A673 (cell line): ENCODE results near the gene FAXC. TPM values are rescaled to one million over a fixed set of nuclear protein-coding genes. Genes with fewer than 3 reads are reported as not detected.

ENCODE experiments used
- Bru-seq: library from RNA; stranded (reverse); fragments of 400-500 nt; gene quantifications from one replicate; lab custom pipeline; 2021; lab: Mats Ljungman, UMichigan
- BruChase-seq, 2 experiments: library from RNA; stranded (reverse); fragments of 400-500 nt; gene quantifications; one replicate each; lab custom pipeline; 2021; lab: Mats Ljungman, UMichigan
- BruUV-seq: library from RNA; stranded (reverse); fragments of 400-500 nt; replicated peaks from 2 replicates; lab custom pipeline; 2021; lab: Mats Ljungman, UMichigan
- CTCF ChIA-PET: fragments of 300-600 bp; sonication (Branson Sonifier 250); formaldehyde crosslinking; loops from one replicate; lab custom pipeline; 2022; ENCODE audit warnings: antibody characterized with exemption; lab: Charles Lee
- POLR2A ChIA-PET: fragments of 300-600 bp; sonication (Branson Sonifier 250); formaldehyde crosslinking; loops from one replicate; lab custom pipeline; 2022; ENCODE audit warnings: antibody characterized with exemption; ENCODE audit not compliant: low non-redundant PET; lab: Charles Lee
- DNase-seq: peaks from one replicate; pipeline ENCODE4 v3.0.0-alpha.2; 2015; ENCODE audit warnings: low spot score
- H3K27ac ChIP-seq: fragments of 200-600 bp; sonication (generic); 2 replicates; pipeline ENCODE4 v1.5.1; 2016; ENCODE audit warnings: mixed run types, low read depth, mild to moderate bottlenecking, mixed read lengths, antibody characterized with exemption, low read length; ENCODE audit not compliant: poor library complexity, severe bottlenecking
- H3K27me3 ChIP-seq: fragments of 200-600 bp; sonication (generic); replicated peaks from 2 replicates; pipeline ENCODE4 v1.6.1; 2017; ENCODE audit warnings: mixed run types, low read depth, mild to moderate bottlenecking, mixed read lengths, antibody characterized with exemption, low read length; ENCODE audit not compliant: insufficient read depth, poor library complexity
- H3K36me3 ChIP-seq: fragments of 200-600 bp; sonication (generic); 2 replicates; pipeline ENCODE4 v1.6.1; 2016; ENCODE audit warnings: mixed run types, mild to moderate bottlenecking, mixed read lengths, antibody characterized with exemption, low read length; ENCODE audit not compliant: insufficient read depth, poor library complexity, severe bottlenecking
- H3K4me1 ChIP-seq: fragments of 200-600 bp; sonication (generic); 2 replicates; pipeline ENCODE4 v1.6.1; 2017; ENCODE audit warnings: mixed run types, mild to moderate bottlenecking, mixed read lengths, antibody characterized with exemption, low read length; ENCODE audit not compliant: insufficient read depth, poor library complexity, severe bottlenecking
- H3K4me3 ChIP-seq: fragments of 200-600 bp; sonication (generic); 2 replicates; pipeline ENCODE4 v1.5.1; 2016; ENCODE audit warnings: low read depth, mixed run types, mild to moderate bottlenecking, mixed read lengths, low read length; ENCODE audit not compliant: poor library complexity, severe bottlenecking
- H3K9me3 ChIP-seq: fragments of 200-600 bp; sonication (generic); 2 replicates; pipeline ENCODE4 v1.6.1; 2016; ENCODE audit warnings: mixed run types, low read depth, mild to moderate bottlenecking, mixed read lengths, antibody characterized with exemption, low read length; ENCODE audit not compliant: poor library complexity, severe bottlenecking
- CTCF ChIP-seq: fragments of 300-800, 200-600 bp; sonication (generic); conservative IDR thresholded peaks from 2 replicates; pipeline ENCODE4 v1.5.1; 2017; ENCODE audit warnings: low read depth, mild to moderate bottlenecking, antibody characterized with exemption, low read length, moderate library complexity, mixed read lengths
- EZH2 ChIP-seq: fragments of 200-600 bp; sonication (generic); IDR thresholded peaks from 2 replicates; pipeline ENCODE4 v1.6.1; 2017; ENCODE audit warnings: borderline replicate concordance, low read depth, mild to moderate bottlenecking, mixed read lengths, antibody characterized with exemption, low read length; ENCODE audit not compliant: poor library complexity, severe bottlenecking
- intact Hi-C: fragments of 100-400 bp; cut with micrococcal nuclease; formaldehyde crosslinking; loops from one replicate; pipeline ENCODE4 v1.10.0; 2022; ENCODE audit not compliant: unreplicated experiment
- long read RNA-seq: library from polyadenylated mRNA; stranded (forward); transcript quantifications from one replicate; pipeline ENCODE4 v2.0.0, GENCODE V29; 2022
- total RNA-seq: library from RNA; stranded (reverse); gene quantifications from 2 replicates; pipeline ENCODE4 v1.2.3, GENCODE V29; 2021

The FAXC gene
- total RNA-seq (6.2 and 7.8 TPM in 2 replicates), Bru-seq, nascent RNA (percentile 60 among the genes with signal in this experiment), BruChase-seq, experiment 1, labeled RNA remaining after a 2-hour chase (percentile 54 among the genes with signal in this experiment), BruChase-seq, experiment 2, labeled RNA remaining after a 6-hour chase (percentile 51 among the genes with signal in this experiment)
- long read RNA-seq, full-length matches to known transcripts, result 5 of 11 reads
- long read RNA-seq, partial matches to known transcripts, result 0 of 11 reads
- long read RNA-seq, other reads (novel, unspliced or antisense), result 6 of 11 reads

GRCh38 chr6:99349171-99350141, at the start of gene FAXC:
FAXC (minus strand) TSS chr6:99349674; CDS start chr6:99349372, 302 bp downstream.
- peak; percentile 37 for DNase-seq

GRCh38 chr6:99397287-99397686, 47.8 kb upstream of the FAXC start:
- no peak for DNase-seq
- Histone ChIP-seq H3K9me3 (no peaks in the 10 kb centered on the region), H3K4me3 (no peak overlapping the region), H3K4me1 (peaks cover 3% of the 10 kb centered on the region), H3K27ac (no peak overlapping the region), H3K36me3 (peaks cover 46% of the 10 kb centered on the region), H3K27me3 (no peaks in the 10 kb centered on the region)
- ChIA-PET CTCF (no interaction called here), POLR2A (no interaction called here)
- BruUV-seq, result no TSS peak
- intact Hi-C loops, result no loop called here
- TF ChIP-seq CTCF (no peak), EZH2 (no peak)

More at GRCh38 chr6:99349171-99350141, at the start of gene FAXC:
- peak within 1 kb of the TSS; percentile 70 for H3K4me3 ChIP-seq
- no peaks in the 10 kb centered on the region for H3K27me3 ChIP-seq
- TF ChIP-seq EZH2, result no peak
- TF ChIP-seq CTCF, result 0 out of 2 replicates have a peak, but pooled peaks have one; percentile 23
- H3K36me3 ChIP-seq, result no peaks in the 10 kb centered on the region
- H3K4me1 ChIP-seq, result no peaks in the 10 kb centered on the region
- no peaks in the 10 kb centered on the region for H3K9me3 ChIP-seq
- ChIA-PET POLR2A (interaction anchor here (0.5 kb wide), 1 partner anchor 264 kb away, joined by 6 read pairs; no protein-coding TSS in a partner anchor), CTCF (no interaction called here)
- BruUV-seq, result no TSS peak
- H3K27ac ChIP-seq, result no peak within 1 kb of the TSS
- intact Hi-C loops, result no loop called here

- Histone ChIP-seq H3K27ac (peak within 1 kb of the TSS; percentile 94), H3K4me3 (peak within 1 kb of the TSS; percentile 79), H3K27me3 (no peaks in the 10 kb centered on the region), H3K4me1 (peaks cover 3% of the 10 kb centered on the region), H3K9me3 (no peaks in the 10 kb centered on the region), H3K36me3 (peaks cover 12% of the 10 kb centered on the region)
- TSS peak; percentile 65 for BruUV-seq
- peak; percentile 89 for DNase-seq
- ChIA-PET CTCF (no interaction called here), POLR2A (no interaction called here)
- TF ChIP-seq EZH2 (no peak), CTCF (no peak)
- intact Hi-C loops, result loop anchor here (5.0 kb wide), 1 partner anchor 62 kb away; no protein-coding TSS in a partner anchor
Measured at GRCh38 chr6:99393698-99394531, 44.4 kb upstream of the FAXC start, which contains the start of gene COQ3. COQ3 (minus strand) TSS chr6:99394195; CDS start chr6:99394179, 16 bp downstream.
